ENCODE data around the gene TMCC3. TPM values are rescaled to one million over a fixed set of nuclear protein-coding genes. Genes with fewer than 3 reads are reported as not detected.

TMCC3 gene
- total and polyA plus RNA-seq, 2 experiments from 2014 or later = 1.4 to 3.6 TPM

DNA sequence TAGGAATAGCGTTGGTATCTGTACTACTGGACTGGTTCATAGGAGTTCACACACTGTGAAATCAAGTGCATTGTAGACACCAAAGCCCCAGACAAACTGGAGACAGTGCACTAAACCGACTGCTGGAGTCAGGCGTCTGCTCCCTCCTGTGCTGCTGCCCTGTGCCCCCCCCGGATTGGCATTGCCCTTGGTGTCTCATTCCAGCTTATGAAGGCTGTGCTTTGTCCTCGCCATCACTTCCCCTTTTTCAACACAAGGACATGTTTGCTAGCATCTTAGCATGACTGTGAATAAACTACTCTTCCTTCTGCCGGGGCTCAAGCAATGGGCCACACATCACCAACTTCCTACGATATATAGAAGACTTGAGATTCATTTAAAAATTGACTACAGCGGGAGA, 84.0 kb downstream of the TMCC3 start (continued):
- TF ChIP-seq CTCF (conservative IDR thresholded peaks at IDR 0.05; ENCODE audit: low read depth in 2 of 2) (no peak), EZH2phosphoT487 (IDR thresholded peaks at IDR 0.05; ENCODE audit: unreplicated experiment) (no peak), ZNF331 (CRISPR knock-in tag; IDR thresholded peaks at IDR 0.05; ENCODE audit: low read depth) (no peak)
- TF ChIP-seq, protein P1, sequence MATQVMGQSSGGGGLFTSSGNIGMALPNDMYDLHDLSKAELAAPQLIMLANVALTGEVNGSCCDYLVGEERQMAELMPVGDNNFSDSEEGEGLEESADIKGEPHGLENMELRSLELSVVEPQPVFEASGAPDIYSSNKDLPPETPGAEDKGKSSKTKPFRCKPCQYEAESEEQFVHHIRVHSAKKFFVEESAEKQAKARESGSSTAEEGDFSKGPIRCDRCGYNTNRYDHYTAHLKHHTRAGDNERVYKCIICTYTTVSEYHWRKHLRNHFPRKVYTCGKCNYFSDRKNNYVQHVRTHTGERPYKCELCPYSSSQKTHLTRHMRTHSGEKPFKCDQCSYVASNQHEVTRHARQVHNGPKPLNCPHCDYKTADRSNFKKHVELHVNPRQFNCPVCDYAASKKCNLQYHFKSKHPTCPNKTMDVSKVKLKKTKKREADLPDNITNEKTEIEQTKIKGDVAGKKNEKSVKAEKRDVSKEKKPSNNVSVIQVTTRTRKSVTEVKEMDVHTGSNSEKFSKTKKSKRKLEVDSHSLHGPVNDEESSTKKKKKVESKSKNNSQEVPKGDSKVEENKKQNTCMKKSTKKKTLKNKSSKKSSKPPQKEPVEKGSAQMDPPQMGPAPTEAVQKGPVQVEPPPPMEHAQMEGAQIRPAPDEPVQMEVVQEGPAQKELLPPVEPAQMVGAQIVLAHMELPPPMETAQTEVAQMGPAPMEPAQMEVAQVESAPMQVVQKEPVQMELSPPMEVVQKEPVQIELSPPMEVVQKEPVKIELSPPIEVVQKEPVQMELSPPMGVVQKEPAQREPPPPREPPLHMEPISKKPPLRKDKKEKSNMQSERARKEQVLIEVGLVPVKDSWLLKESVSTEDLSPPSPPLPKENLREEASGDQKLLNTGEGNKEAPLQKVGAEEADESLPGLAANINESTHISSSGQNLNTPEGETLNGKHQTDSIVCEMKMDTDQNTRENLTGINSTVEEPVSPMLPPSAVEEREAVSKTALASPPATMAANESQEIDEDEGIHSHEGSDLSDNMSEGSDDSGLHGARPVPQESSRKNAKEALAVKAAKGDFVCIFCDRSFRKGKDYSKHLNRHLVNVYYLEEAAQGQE (IDR thresholded peaks at IDR 0.05; ENCODE audit: unreplicated experiment) = no peak

DNA sequence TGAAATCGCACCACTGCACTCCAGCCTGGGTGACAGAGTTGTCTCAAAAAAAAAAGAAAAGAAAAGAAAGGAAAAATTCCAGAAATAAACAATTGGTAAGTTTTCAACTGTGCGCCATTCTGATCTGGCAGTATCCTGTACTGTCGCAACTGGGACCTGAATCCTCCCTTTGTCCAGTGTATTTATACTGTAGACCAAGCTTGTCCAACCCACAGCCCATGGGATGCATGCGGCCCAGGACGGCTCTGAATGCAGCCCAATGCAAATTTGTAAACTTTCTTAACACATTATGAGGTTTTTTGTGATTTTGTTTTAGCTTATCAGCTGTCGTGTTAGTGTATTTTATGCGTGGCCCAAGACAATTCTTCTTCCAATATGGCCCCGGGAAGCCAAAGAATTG, 84.7 kb downstream of the TMCC3 start:
- Histone ChIP-seq H3K4me2 (no peak overlapping the region), H3K36me3 (ENCODE audit: insufficient read depth) (no peaks in the 10 kb centered on the region), H3K4me1 (ENCODE audit: insufficient read depth) (peaks cover under 1% of the 10 kb centered on the region; the same call in 1 of the 2 replicates), H3K79me2 (replicated peaks; ENCODE audit: insufficient read depth) (no peaks in the 10 kb centered on the region), H4K20me1 (replicated peaks; ENCODE audit: insufficient read depth) (no peaks in the 10 kb centered on the region), H3K27ac (ENCODE audit: low read depth) (no peak overlapping the region), H3K27me3 (ENCODE audit: insufficient read depth) (no peaks in the 10 kb centered on the region), H3F3A (replicated peaks; ENCODE audit: low read depth) (no peaks in the 10 kb centered on the region), H3K4me3 (no peak overlapping the region), H2AFZ (no peak overlapping the region), H3K9me2 (ENCODE audit: insufficient read depth) (no peaks in the 10 kb centered on the region)
- Mint-ChIP-seq H3K27me3 (ENCODE audit: insufficient read depth, low read depth, poor library complexity) (peaks cover 5% of the 10 kb centered on the region), H3K36me3 (ENCODE audit: low read depth) (no peaks in the 10 kb centered on the region), H3K4me3 (no peak overlapping the region), H3K4me1 (peaks cover 20% of the 10 kb centered on the region), H3K27ac (no peak overlapping the region), H3K9me3 (no peaks in the 10 kb centered on the region)
- no peak for ATAC-seq
- DNase-seq (ENCODE audit: low spot score) = no peak
- TF ChIP-seq CTCF (conservative IDR thresholded peaks at IDR 0.05; ENCODE audit: low read depth in 2 of 2) (no peak), EZH2phosphoT487 (IDR thresholded peaks at IDR 0.05; ENCODE audit: unreplicated experiment) (no peak), ZNF331 (CRISPR knock-in tag; IDR thresholded peaks at IDR 0.05; ENCODE audit: low read depth) (no peak), ZNF114 (CRISPR knock-in tag; IDR thresholded peaks at IDR 0.05) (no peak)
- TF ChIP-seq, protein P1 (IDR thresholded peaks at IDR 0.05; ENCODE audit: unreplicated experiment) = no peak

Data from GM23338 (cell line).